Stomach (tissue), 4 donors: Measurements from ENCODE around the gene ENOX1.

Experiments
- EP300 ChIP-seq: sonication (generic); formaldehyde crosslinking; IDR thresholded peaks from one replicate; pipeline ENCODE4 v1.6.1; 2017; ENCODE audit warnings: antibody characterized with exemption
- POLR2A ChIP-seq, 4 donors: fragments of 450-650 bp; IDR thresholded peaks; one replicate each; pipeline ENCODE4 v1.6.1; 2016; ENCODE audit warnings: antibody characterized with exemption in 4 of 4, control low read depth in 2 of 4, mild to moderate bottlenecking in 1 of 4, moderate library complexity in 1 of 4
- POLR2AphosphoS5 ChIP-seq, 3 donors: sonication (generic); formaldehyde crosslinking; IDR thresholded peaks; one replicate each; pipeline ENCODE4 v1.6.1; 2016; ENCODE audit warnings: antibody characterized with exemption in 3 of 3
- TF ChIP-seq, protein P1 (sequence below), 7 experiments: fragments of 450-650 bp in 4 of 7; fragments of 200-600 bp in 3 of 7; sonication (generic) in 3 of 7; IDR thresholded peaks; one replicate each; pipeline ENCODE4 v1.5.1; 2016 to 2019; ENCODE audit warnings: antibody characterized with exemption in 7 of 7, control low read depth in 2 of 7, mild to moderate bottlenecking in 1 of 7

DNA sequence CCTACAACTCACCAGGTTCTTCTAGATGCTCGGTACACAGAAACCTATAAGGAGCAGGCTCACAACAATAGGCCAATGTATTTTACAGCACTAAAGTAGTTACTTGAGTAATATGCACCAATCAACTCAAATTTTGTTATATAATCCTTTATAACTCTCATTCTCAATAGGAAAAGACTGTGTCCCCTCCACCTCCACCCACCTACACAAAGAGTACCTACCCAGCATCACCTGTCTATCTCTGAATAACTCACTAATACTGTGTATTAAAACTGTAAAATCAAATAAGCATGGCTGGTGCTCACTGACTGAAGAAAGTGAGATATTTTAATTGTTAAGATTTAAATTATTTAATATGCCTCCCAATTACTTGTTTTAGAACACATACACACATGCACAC lies 146.3 kb downstream of the ENOX1 start:
- TF ChIP-seq POLR2A (IDR thresholded peaks at IDR 0.05), result no peak
- TF ChIP-seq, protein P1, sequence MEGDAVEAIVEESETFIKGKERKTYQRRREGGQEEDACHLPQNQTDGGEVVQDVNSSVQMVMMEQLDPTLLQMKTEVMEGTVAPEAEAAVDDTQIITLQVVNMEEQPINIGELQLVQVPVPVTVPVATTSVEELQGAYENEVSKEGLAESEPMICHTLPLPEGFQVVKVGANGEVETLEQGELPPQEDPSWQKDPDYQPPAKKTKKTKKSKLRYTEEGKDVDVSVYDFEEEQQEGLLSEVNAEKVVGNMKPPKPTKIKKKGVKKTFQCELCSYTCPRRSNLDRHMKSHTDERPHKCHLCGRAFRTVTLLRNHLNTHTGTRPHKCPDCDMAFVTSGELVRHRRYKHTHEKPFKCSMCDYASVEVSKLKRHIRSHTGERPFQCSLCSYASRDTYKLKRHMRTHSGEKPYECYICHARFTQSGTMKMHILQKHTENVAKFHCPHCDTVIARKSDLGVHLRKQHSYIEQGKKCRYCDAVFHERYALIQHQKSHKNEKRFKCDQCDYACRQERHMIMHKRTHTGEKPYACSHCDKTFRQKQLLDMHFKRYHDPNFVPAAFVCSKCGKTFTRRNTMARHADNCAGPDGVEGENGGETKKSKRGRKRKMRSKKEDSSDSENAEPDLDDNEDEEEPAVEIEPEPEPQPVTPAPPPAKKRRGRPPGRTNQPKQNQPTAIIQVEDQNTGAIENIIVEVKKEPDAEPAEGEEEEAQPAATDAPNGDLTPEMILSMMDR (IDR thresholded peaks at IDR 0.05), result no peak
- no peak for TF ChIP-seq POLR2AphosphoS5 (IDR thresholded peaks at IDR 0.05)
- no peak for TF ChIP-seq EP300
